Glutamatergic neuron (in vitro differentiated cells): ENCODE measurements around the gene NAV2. TPM values are rescaled to one million over a fixed set of nuclear protein-coding genes. Genes with fewer than 3 reads are reported as not detected.

ENCODE experiments used
- DNase-seq: peaks from one replicate; pipeline ENCODE4 v3.0.0; 2022
- H3K27ac Mint-ChIP-seq: one replicate; pipeline ENCODE4 v1.8.0; 2020; ENCODE audit warnings: mild to moderate bottlenecking, mixed read lengths, inconsistent platforms; ENCODE audit not compliant: unreplicated experiment
- H3K27me3 Mint-ChIP-seq: one replicate; pipeline ENCODE4 v1.8.0; 2020; ENCODE audit warnings: mild to moderate bottlenecking, moderate library complexity, mixed read lengths, inconsistent platforms; ENCODE audit not compliant: unreplicated experiment
- H3K36me3 Mint-ChIP-seq: one replicate; pipeline ENCODE4 v1.8.0; 2020; ENCODE audit warnings: mild to moderate bottlenecking, mixed read lengths, inconsistent platforms; ENCODE audit not compliant: unreplicated experiment
- H3K4me1 Mint-ChIP-seq: one replicate; pipeline ENCODE4 v1.8.0; 2020; ENCODE audit warnings: mild to moderate bottlenecking, low read depth, mixed read lengths, inconsistent platforms; ENCODE audit not compliant: unreplicated experiment
- H3K4me3 Mint-ChIP-seq: one replicate; pipeline ENCODE4 v1.8.0; 2020; ENCODE audit warnings: mild to moderate bottlenecking, mixed read lengths, inconsistent platforms; ENCODE audit not compliant: unreplicated experiment
- H3K9me3 Mint-ChIP-seq: one replicate; pipeline ENCODE4 v1.8.0; 2020; ENCODE audit warnings: mild to moderate bottlenecking, moderate library complexity, mixed read lengths, inconsistent platforms; ENCODE audit not compliant: unreplicated experiment
- total RNA-seq: library from RNA; stranded (reverse); fragmentation: NEBNext Ultra II Directional; extraction: Animal tissue kit (Norgen Biotek cat#: 25700); gene quantifications from one replicate; pipeline ENCODE4 v1.2.1, GENCODE V29; 2021; ENCODE audit not compliant: unreplicated experiment
- TF ChIP-seq, protein P1 (sequence below): fragments of 200-600 bp; sonication (generic); IDR thresholded peaks from one replicate; pipeline ENCODE4 v1.5.0; 2021; ENCODE audit not compliant: partially characterized antibody, unreplicated experiment

NAV2 gene
- total RNA-seq, 1 donor from 2014 or later = 117 TPM

DNA sequence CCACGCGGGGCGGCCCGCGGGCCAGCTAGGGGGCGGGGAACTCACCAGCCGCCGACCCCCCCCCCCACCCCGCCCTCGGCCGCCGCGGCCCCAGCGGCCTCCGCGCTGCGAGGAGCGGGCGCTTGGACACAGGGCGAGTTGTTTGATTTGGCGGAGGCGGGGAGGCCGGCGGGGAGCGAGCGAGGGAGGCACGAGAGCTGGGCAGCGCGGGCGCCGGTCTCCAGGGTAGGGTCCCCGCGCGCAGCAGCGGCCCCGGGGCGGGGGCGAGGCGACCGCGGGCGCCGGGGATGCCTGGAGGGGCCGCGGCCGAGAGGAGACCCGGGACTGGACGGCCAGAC, 64.4 kb downstream of the NAV2 start:
- TF ChIP-seq, protein P1, sequence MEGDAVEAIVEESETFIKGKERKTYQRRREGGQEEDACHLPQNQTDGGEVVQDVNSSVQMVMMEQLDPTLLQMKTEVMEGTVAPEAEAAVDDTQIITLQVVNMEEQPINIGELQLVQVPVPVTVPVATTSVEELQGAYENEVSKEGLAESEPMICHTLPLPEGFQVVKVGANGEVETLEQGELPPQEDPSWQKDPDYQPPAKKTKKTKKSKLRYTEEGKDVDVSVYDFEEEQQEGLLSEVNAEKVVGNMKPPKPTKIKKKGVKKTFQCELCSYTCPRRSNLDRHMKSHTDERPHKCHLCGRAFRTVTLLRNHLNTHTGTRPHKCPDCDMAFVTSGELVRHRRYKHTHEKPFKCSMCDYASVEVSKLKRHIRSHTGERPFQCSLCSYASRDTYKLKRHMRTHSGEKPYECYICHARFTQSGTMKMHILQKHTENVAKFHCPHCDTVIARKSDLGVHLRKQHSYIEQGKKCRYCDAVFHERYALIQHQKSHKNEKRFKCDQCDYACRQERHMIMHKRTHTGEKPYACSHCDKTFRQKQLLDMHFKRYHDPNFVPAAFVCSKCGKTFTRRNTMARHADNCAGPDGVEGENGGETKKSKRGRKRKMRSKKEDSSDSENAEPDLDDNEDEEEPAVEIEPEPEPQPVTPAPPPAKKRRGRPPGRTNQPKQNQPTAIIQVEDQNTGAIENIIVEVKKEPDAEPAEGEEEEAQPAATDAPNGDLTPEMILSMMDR = no peak
- Mint-ChIP-seq H3K4me3 (peak overlapping the region; percentile 85), H3K9me3 (peaks cover 13% of the 10 kb centered on the region), H3K27me3 (peaks cover 31% of the 10 kb centered on the region), H3K27ac (no peak overlapping the region), H3K36me3 (no peaks in the 10 kb centered on the region), H3K4me1 (peaks cover 34% of the 10 kb centered on the region)
- peak; percentile 52 for DNase-seq

DNA sequence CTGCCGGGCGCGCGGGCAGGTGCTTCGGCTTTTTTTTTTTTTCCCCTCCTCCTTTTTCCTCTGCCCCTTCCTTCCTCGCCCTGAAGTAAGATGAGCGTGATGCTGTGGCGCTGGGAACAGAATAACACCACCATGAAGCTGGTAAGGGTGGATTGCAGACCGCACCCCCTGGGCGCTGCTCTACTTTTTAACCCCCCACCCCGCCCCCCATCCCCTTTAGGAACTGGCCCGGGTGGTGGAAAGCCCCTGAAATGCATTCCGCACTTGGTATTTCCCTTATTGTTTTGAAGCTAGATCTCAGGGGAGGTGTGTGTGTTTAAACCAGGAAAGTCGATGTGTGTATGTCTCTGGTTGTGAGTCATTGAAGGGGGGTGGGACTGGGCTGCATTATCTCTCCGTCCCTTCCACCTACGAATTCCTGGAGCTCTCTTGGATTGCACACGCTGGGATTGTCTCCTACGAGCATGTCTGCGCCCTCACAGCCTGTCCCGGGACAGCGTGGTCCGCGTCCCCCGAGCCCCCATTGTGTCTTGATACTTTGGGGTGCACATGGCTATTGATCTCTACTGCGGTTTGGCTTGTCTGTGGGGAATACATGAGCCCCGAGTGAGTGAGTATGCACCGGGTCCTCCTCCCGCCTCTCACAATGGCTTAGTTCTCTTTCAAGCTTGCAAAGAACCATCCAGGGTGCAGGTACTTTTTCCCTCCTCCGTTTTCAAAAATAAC, 64.9 kb downstream of the NAV2 start:
- Mint-ChIP-seq H3K27me3 (peaks cover 30% of the 10 kb centered on the region), H3K36me3 (no peaks in the 10 kb centered on the region), H3K9me3 (peaks cover 13% of the 10 kb centered on the region), H3K4me3 (peak overlapping the region; percentile 85), H3K4me1 (peaks cover 34% of the 10 kb centered on the region), H3K27ac (no peak overlapping the region)
- TF ChIP-seq, protein P1 = no peak
- DNase-seq = no peak

DNA sequence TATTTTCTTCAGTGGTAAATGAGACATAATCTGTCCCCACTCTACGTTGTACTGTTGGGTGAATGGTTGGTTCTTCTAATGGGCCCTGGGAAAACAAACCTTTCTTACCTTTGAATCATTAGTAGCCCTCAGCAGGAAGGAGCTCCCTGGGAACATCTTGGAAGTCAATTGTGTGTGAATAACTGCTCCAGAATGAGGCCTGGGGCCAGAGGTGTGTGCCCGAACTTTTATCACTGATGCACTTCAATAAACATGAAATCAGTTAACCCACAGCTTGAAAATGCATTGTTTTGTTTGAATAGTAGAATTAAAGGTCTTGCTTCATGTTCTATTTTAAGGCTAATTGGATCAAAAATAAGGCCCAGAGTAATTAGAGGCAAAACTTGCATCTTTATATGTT, 67.1 kb downstream of the NAV2 start:
- no peak overlapping the region for H3K27ac Mint-ChIP-seq
- H3K36me3 Mint-ChIP-seq = no peaks in the 10 kb centered on the region
- H3K4me1 Mint-ChIP-seq = peaks cover 34% of the 10 kb centered on the region
- TF ChIP-seq, protein P1 = no peak
- DNase-seq = no peak
- peaks cover 6% of the 10 kb centered on the region for H3K9me3 Mint-ChIP-seq
- H3K4me3 Mint-ChIP-seq = no peak overlapping the region
- H3K27me3 Mint-ChIP-seq = peaks cover 25% of the 10 kb centered on the region

DNA sequence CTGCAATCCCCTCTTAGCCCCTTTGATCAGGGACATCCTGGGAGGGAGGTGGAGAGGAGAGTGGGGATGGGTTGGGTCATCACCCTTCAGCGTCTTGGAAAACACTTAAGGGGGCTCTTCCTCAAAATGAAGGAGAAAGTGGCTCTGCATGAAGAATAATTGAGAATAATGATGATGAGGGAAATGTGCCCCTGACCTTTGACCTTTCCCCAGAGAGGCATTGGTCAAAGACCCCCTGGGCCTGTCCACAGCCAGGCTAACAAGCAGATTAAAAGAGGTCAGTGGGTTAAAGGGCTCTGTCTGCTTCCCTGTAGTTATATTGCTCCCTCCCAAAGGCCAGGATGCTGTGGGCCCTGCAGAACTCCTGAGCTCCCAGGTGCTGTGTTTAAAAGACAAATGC, 68.7 kb downstream of the NAV2 start:
- peaks cover 2% of the 10 kb centered on the region for H3K9me3 Mint-ChIP-seq
- peaks cover 30% of the 10 kb centered on the region for H3K4me1 Mint-ChIP-seq
- no peaks in the 10 kb centered on the region for H3K36me3 Mint-ChIP-seq
- H3K27me3 Mint-ChIP-seq = peaks cover 15% of the 10 kb centered on the region
- TF ChIP-seq, protein P1 = no peak
- no peak overlapping the region for H3K4me3 Mint-ChIP-seq
- H3K27ac Mint-ChIP-seq = no peak overlapping the region
- no peak for DNase-seq

DNA sequence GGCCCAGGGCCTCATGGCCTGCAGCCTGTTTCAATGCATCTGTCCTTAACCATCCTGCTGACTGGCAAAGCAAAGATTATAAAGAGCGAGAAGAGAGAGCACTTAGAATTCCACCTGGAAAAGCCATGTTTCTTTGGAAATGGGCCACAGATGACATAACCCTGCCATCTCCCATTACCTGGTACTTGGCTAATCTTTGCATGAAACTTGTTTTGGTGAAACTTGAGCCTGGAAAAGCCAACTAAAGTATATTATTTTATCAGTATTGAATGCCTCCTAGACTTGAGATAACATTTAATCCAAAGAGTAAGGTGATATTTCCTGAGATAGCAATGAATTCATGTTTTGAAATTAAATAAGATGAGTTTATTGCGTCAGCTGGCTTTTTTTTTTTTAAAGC, 72.6 kb downstream of the NAV2 start:
- H3K9me3 Mint-ChIP-seq = no peaks in the 10 kb centered on the region
- peaks cover 2% of the 10 kb centered on the region for H3K4me1 Mint-ChIP-seq
- H3K27me3 Mint-ChIP-seq = no peaks in the 10 kb centered on the region
- H3K36me3 Mint-ChIP-seq = no peaks in the 10 kb centered on the region
- H3K4me3 Mint-ChIP-seq = no peak overlapping the region
- no peak overlapping the region for H3K27ac Mint-ChIP-seq
- DNase-seq = no peak
- TF ChIP-seq, protein P1 = no peak
